Immature natural killer cell (primary cell): ENCODE measurements around the gene TSC2. TPM values are rescaled to one million over a fixed set of nuclear protein-coding genes. Genes with fewer than 3 reads are reported as not detected.

ENCODE experiments used
- DNase-seq, 3 donors: peaks; one replicate each; pipeline ENCODE4 v3.0.0; 2022; ENCODE audit warnings: mixed read lengths in 1 of 3
- H3K27ac Mint-ChIP-seq, 6 donors: one replicate each; pipeline ENCODE4 v1.8.0; 2020; ENCODE audit warnings: mixed read lengths in 6 of 6, mild to moderate bottlenecking in 5 of 6, inconsistent platforms in 4 of 6, moderate library complexity in 3 of 6
- H3K27me3 Mint-ChIP-seq, 3 donors: one replicate each; pipeline ENCODE4 v1.8.0; 2020 to 2021; ENCODE audit warnings: low read depth in 3 of 3, mild to moderate bottlenecking in 3 of 3, mixed read lengths in 3 of 3, moderate library complexity in 3 of 3, inconsistent platforms in 1 of 3
- H3K36me3 Mint-ChIP-seq, 3 donors: one replicate each; pipeline ENCODE4 v1.8.0; 2020; ENCODE audit warnings: mixed read lengths in 3 of 3, inconsistent platforms in 2 of 3, mild to moderate bottlenecking in 2 of 3
- H3K4me1 Mint-ChIP-seq, 2 donors: one replicate each; pipeline ENCODE4 v1.8.0; 2020; ENCODE audit warnings: inconsistent platforms in 2 of 2, mild to moderate bottlenecking in 2 of 2, mixed read lengths in 2 of 2, moderate library complexity in 1 of 2
- H3K4me3 Mint-ChIP-seq, 5 donors: one replicate each; pipeline ENCODE4 v1.8.0; 2020; ENCODE audit warnings: mild to moderate bottlenecking in 5 of 5, mixed read lengths in 5 of 5, inconsistent platforms in 3 of 5, moderate library complexity in 3 of 5
- H3K9me3 Mint-ChIP-seq, 6 donors: one replicate each; pipeline ENCODE4 v1.8.0; 2020; ENCODE audit warnings: mild to moderate bottlenecking in 6 of 6, mixed read lengths in 6 of 6, inconsistent platforms in 4 of 6, moderate library complexity in 3 of 6
- polyA plus RNA-seq, 3 donors: library from polyadenylated mRNA; unstranded; fragments of 300-500 nt; fragmentation: Illumina TruSeq; gene quantifications; one replicate each; pipeline ENCODE4 v1.2.3, GENCODE V29; 2021

TSC2 gene
- polyA plus RNA-seq, 3 donors from 2014 or later, result 18.0 to 50.1 (median 29.1) TPM

DNA sequence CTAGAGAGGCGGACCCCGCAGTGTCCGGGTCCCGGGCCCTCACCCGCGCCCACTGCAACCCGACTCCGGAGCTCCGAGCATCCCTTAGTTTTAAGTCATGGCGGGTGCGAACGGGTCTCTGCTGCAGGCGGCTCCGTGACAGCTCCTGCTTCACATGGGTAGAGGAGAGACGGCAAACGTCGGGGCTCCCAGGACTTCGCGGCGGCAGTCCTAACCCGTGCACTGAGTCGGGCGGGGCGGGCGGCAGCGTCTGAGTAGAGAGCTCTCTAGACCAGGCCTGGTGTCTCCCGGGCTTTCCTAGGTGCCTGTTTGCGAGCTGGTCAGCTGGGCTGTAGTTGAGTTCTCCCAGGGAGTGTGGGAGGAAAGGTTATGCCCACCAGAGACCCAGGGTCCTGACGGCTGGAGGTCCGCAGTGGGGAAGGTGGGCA lies 345 bp downstream of the TSC2 start:
- Mint-ChIP-seq H3K27me3 (peaks cover 0 to 7% (median 0%) of the 10 kb centered on the region in 3 donors), H3K27ac (peak overlapping the region; percentile 53 to 92 (median 66)), H3K4me1 (peaks cover 19 to 20% of the 10 kb centered on the region in 2 donors), H3K4me3 (peak overlapping the region; percentile 85 to 89 (median 88)), H3K36me3 (peaks cover 0 to 5% (median 0%) of the 10 kb centered on the region in 3 donors), H3K9me3 (no peaks in the 10 kb centered on the region)
- DNase-seq, result no peak

DNA sequence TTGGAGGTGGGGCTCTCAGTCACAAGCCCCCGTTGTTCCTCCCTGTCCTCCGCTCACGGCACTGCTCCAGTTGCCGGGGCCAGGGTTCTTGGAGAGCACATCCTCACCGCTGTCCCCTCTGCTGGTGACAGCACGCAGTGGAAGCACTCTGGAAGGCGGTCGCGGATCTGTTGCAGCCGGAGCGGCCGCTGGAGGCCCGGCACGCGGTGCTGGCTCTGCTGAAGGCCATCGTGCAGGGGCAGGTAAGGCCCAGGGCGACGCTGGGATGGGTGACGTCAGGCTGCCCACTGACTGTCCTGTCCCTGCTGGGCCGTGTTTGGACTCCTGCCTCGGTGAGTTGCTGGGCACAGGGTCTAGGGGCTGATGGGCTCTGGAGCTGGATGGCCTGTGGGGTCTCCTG lies 5.4 kb downstream of the TSC2 start:
- peaks cover 0 to 6% (median 0%) of the 10 kb centered on the region in 3 donors for H3K27me3 Mint-ChIP-seq
- peaks cover 10 to 13% of the 10 kb centered on the region in 2 donors for H3K4me1 Mint-ChIP-seq
- DNase-seq, result no peak
- H3K4me3 Mint-ChIP-seq, result no peak overlapping the region
- H3K27ac Mint-ChIP-seq, result no peak overlapping the region
- no peaks in the 10 kb centered on the region for H3K9me3 Mint-ChIP-seq
- peaks cover 0 to 11% (median 0%) of the 10 kb centered on the region in 3 donors for H3K36me3 Mint-ChIP-seq

DNA sequence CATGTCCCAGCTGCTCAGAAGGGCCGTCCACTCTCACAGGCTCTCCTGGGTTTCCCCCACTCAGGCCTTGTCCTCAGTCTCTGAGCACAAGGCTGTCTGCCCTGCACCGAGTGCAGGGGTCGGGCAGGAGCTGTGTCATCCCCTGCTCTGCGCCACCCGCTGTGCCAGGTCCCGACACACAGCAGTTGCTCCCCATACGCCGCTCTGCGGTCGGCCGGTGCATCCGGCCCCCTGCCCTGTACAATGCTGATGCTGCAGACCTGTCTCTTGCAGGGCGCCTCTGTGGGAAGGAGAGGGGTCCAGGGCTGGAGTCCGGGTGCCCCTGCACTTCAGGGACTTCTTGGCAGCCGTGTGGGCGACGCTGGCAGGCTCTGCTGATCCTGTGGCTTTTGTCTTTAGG lies 6.1 kb downstream of the TSC2 start:
- H3K4me3 Mint-ChIP-seq, result no peak overlapping the region
- peaks cover 0 to 11% (median 0%) of the 10 kb centered on the region in 3 donors for H3K36me3 Mint-ChIP-seq
- no peaks in the 10 kb centered on the region for H3K9me3 Mint-ChIP-seq
- DNase-seq, result no peak
- peaks cover 0 to 3% (median 0%) of the 10 kb centered on the region in 3 donors for H3K27me3 Mint-ChIP-seq
- peaks cover 6% of the 10 kb centered on the region in 2 donors for H3K4me1 Mint-ChIP-seq
- no peak overlapping the region for H3K27ac Mint-ChIP-seq

GRCh38 chr16:2054543-2055245 lies 6.9 kb downstream of the TSC2 start:
- Mint-ChIP-seq H3K27me3 (peaks cover 0 to 3% (median 0%) of the 10 kb centered on the region in 3 donors), H3K9me3 (no peaks in the 10 kb centered on the region), H3K27ac (no peak overlapping the region), H3K4me3 (no peak overlapping the region), H3K36me3 (peaks cover 0 to 11% (median 0%) of the 10 kb centered on the region in 3 donors), H3K4me1 (peaks cover 2 to 4% of the 10 kb centered on the region in 2 donors)
- DNase-seq, result no peak

DNA sequence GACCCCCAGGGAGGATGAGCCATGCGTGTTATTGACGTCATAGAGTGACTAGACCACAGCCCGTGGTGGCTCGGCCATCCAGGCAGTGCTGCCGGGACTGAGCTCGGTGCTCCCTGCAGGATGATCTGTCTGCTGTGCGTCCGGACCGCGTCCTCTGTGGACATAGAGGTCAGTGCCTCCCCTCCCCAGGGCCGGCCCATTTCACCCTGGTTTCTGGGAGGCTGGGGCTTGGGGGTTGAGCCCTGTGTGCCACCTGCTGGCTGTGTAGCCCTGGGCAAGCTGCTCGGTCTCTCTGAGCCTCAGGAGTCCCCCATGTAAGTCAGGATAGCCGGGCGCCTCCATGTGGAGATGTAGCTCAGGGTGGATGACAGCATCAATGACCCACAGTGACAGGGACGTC lies 8.3 kb downstream of the TSC2 start:
- H3K36me3 Mint-ChIP-seq, result peaks cover 0 to 11% (median 0%) of the 10 kb centered on the region in 3 donors
- DNase-seq, result no peak
- H3K27ac Mint-ChIP-seq, result peak overlapping the region in 1 of 6 donors; percentile 56
- peaks cover 2 to 4% of the 10 kb centered on the region in 2 donors for H3K4me1 Mint-ChIP-seq
- peaks cover 0 to 3% (median 0%) of the 10 kb centered on the region in 3 donors for H3K27me3 Mint-ChIP-seq
- H3K9me3 Mint-ChIP-seq, result no peaks in the 10 kb centered on the region
- no peak overlapping the region for H3K4me3 Mint-ChIP-seq

GRCh38 chr16:2056681-2057407 lies 9.1 kb downstream of the TSC2 start:
- DNase-seq, result no peak
- H3K9me3 Mint-ChIP-seq, result no peaks in the 10 kb centered on the region
- H3K27me3 Mint-ChIP-seq, result peaks cover 0 to 3% (median 0%) of the 10 kb centered on the region in 3 donors
- H3K4me3 Mint-ChIP-seq, result no peak overlapping the region
- H3K27ac Mint-ChIP-seq, result no peak overlapping the region
- H3K36me3 Mint-ChIP-seq, result peaks cover 0 to 6% (median 0%) of the 10 kb centered on the region in 3 donors
- H3K4me1 Mint-ChIP-seq, result peaks cover 0 to 4% of the 10 kb centered on the region in 2 donors

GRCh38 chr16:2057438-2057837 lies 9.7 kb downstream of the TSC2 start:
- DNase-seq, result no peak
- Mint-ChIP-seq H3K27ac (no peak overlapping the region), H3K4me1 (peaks cover 0 to 4% of the 10 kb centered on the region in 2 donors), H3K9me3 (no peaks in the 10 kb centered on the region), H3K36me3 (peaks cover 0 to 6% (median 0%) of the 10 kb centered on the region in 3 donors), H3K4me3 (no peak overlapping the region), H3K27me3 (peaks cover 0 to 3% (median 0%) of the 10 kb centered on the region in 3 donors)

- H3K36me3 Mint-ChIP-seq, result peaks cover 0 to 6% (median 0%) of the 10 kb centered on the region in 3 donors
- DNase-seq, result no peak
- no peak overlapping the region for H3K4me3 Mint-ChIP-seq
- peaks cover 0 to 2% (median 0%) of the 10 kb centered on the region in 3 donors for H3K27me3 Mint-ChIP-seq
- H3K27ac Mint-ChIP-seq, result peak overlapping the region in 2 of 6 donors; percentile 41 to 62
- peaks cover 0 to 4% of the 10 kb centered on the region in 2 donors for H3K4me1 Mint-ChIP-seq
- no peaks in the 10 kb centered on the region for H3K9me3 Mint-ChIP-seq
Measured at GRCh38 chr16:2058420-2058819, 10.6 kb downstream of the TSC2 start.

GRCh38 chr16:2058872-2059271 lies 11.1 kb downstream of the TSC2 start:
- Mint-ChIP-seq H3K9me3 (no peaks in the 10 kb centered on the region), H3K27ac (no peak overlapping the region), H3K36me3 (peaks cover 0 to 2% (median 0%) of the 10 kb centered on the region in 3 donors), H3K4me1 (peaks cover 0 to 4% of the 10 kb centered on the region in 2 donors), H3K27me3 (peaks cover 0 to 3% (median 2%) of the 10 kb centered on the region in 3 donors), H3K4me3 (no peak overlapping the region)
- no peak for DNase-seq

- Mint-ChIP-seq H3K36me3 (peaks cover 0 to 2% (median 0%) of the 10 kb centered on the region in 3 donors), H3K4me3 (no peak overlapping the region), H3K27ac (no peak overlapping the region), H3K9me3 (no peaks in the 10 kb centered on the region), H3K4me1 (peaks cover 3 to 6% of the 10 kb centered on the region in 2 donors), H3K27me3 (peaks cover 0 to 8% (median 6%) of the 10 kb centered on the region in 3 donors)
- DNase-seq, result no peak
Measured at GRCh38 chr16:2060346-2060745, 12.6 kb downstream of the TSC2 start.

- Mint-ChIP-seq H3K36me3 (peaks cover 0 to 2% (median 1%) of the 10 kb centered on the region in 3 donors), H3K4me3 (no peak overlapping the region), H3K9me3 (no peaks in the 10 kb centered on the region), H3K27ac (no peak overlapping the region), H3K4me1 (peaks cover 10 to 13% of the 10 kb centered on the region in 2 donors), H3K27me3 (peaks cover 0 to 8% (median 7%) of the 10 kb centered on the region in 3 donors)
- no peak for DNase-seq
Measured at GRCh38 chr16:2061023-2061422, 13.2 kb downstream of the TSC2 start.

DNA sequence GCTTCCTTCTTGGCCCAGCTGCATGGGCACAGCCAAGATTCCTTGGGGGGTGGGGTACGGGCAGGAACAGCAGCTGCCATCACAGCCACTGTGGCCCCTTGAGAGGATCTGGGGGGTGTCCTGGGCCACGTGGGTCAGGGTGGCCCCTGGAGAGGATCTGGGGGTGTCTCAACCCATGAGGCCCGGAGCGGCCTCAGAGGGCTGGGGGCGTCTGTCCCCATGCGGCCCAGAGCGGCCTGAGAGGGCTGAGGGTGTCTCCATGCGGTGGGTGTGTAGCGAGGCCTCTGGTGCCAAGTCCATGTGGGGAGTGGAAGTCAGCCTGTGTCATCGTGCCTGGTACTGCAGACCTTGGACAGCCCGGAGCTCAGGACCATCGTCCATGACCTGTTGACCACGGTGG lies 13.7 kb downstream of the TSC2 start:
- peaks cover 0 to 4% (median 2%) of the 10 kb centered on the region in 3 donors for H3K36me3 Mint-ChIP-seq
- no peak overlapping the region for H3K4me3 Mint-ChIP-seq
- peaks cover 12 to 16% of the 10 kb centered on the region in 2 donors for H3K4me1 Mint-ChIP-seq
- peaks cover 0 to 8% (median 7%) of the 10 kb centered on the region in 3 donors for H3K27me3 Mint-ChIP-seq
- no peaks in the 10 kb centered on the region for H3K9me3 Mint-ChIP-seq
- H3K27ac Mint-ChIP-seq, result no peak overlapping the region
- DNase-seq, result no peak

DNA sequence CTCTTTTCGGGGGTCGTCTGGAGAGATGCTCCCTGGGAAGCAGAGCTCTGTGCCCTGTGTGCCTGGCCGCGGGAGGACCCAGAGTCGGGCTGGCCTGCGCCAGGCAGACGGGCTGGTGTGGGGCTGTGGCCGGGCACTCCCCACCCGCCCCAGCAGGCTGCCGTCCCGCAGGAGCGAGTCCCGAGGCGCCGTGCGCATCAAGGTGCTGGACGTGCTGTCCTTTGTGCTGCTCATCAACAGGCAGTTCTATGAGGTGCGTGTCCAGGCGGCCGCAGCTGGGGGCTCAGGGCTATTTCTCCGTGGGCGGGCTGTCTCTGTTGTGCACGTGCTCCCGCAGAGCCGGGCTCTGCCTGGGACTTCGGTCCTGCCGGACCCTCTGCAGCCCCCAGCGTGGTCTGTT lies 15.0 kb downstream of the TSC2 start:
- Mint-ChIP-seq H3K9me3 (no peaks in the 10 kb centered on the region), H3K36me3 (peaks cover 0 to 9% (median 4%) of the 10 kb centered on the region in 3 donors), H3K27me3 (peaks cover 2 to 8% (median 7%) of the 10 kb centered on the region in 3 donors), H3K4me1 (peaks cover 12 to 16% of the 10 kb centered on the region in 2 donors), H3K27ac (no peak overlapping the region), H3K4me3 (no peak overlapping the region)
- no peak for DNase-seq

DNA sequence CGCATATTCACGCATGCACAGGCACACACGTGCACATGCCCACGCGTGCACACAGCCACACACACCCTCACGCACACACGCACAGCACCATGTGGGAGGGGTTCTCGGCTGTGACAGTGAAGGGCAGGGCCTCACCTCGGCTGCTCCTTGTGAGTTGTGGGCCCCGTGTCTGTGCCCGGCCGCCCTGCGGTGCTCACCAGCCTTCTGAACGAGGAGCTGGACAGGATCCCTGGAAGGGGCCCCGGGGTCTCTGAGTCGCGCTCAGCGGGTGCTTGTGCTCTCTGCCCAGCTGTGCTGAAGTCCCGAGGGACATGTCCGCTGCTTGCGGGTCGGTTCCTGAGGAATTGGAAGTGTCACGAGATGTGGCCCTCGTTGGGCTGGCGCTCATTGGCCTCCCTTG lies 16.1 kb downstream of the TSC2 start:
- peaks cover 4 to 10% (median 4%) of the 10 kb centered on the region in 3 donors for H3K36me3 Mint-ChIP-seq
- no peaks in the 10 kb centered on the region for H3K9me3 Mint-ChIP-seq
- DNase-seq, result no peak
- H3K4me1 Mint-ChIP-seq, result peaks cover 12% of the 10 kb centered on the region in 2 donors
- H3K4me3 Mint-ChIP-seq, result no peak overlapping the region
- H3K27me3 Mint-ChIP-seq, result peaks cover 2 to 8% (median 7%) of the 10 kb centered on the region in 3 donors
- H3K27ac Mint-ChIP-seq, result no peak overlapping the region
